A549 (cell line): ENCODE results near the gene IMPG2.

Source experiments
- BHLHE40 ChIP-seq: IDR thresholded peaks from 2 replicates; pipeline ENCODE4 v1.6.1; 2012; ENCODE audit warnings: low read depth, low read length, inconsistent platforms
- CBX2 ChIP-seq: fragments of 200-600 bp; sonication (generic); IDR thresholded peaks from 2 replicates; pipeline ENCODE4 v1.6.1; 2016; ENCODE audit warnings: low read depth, mild to moderate bottlenecking, borderline replicate concordance
- CHD2 ChIP-seq: fragments of 150-350 bp; IDR thresholded peaks from 2 replicates; pipeline ENCODE4 v1.6.1; 2014; ENCODE audit warnings: low read length; ENCODE audit not compliant: partially characterized antibody
- CHD4 ChIP-seq: fragments of 200-600 bp; sonication (generic); IDR thresholded peaks from 2 replicates; pipeline ENCODE4 v1.6.1; 2016; ENCODE audit warnings: antibody characterized with exemption, mild to moderate bottlenecking, borderline replicate concordance
- NPAS2 ChIP-seq: fragments of 250-450 bp; sonication (Bioruptor Pico); IDR thresholded peaks from 2 replicates; pipeline ENCODE4 v1.8.0; 2022; ENCODE audit warnings: mild to moderate bottlenecking, moderate library complexity, borderline replicate concordance
- NR3C1 ChIP-seq: fragments of >200 bp; sonication (Bioruptor Twin); formaldehyde crosslinking; IDR thresholded peaks from 3 replicates; pipeline ENCODE4 v1.6.1; 2017
- POLR2A ChIP-seq: IDR thresholded peaks from 2 replicates; pipeline ENCODE4 v1.6.1; 2012; ENCODE audit warnings: mild to moderate bottlenecking, low read length
- POLR2AphosphoS2 ChIP-seq: conservative IDR thresholded peaks from 2 replicates; pipeline ENCODE4 v1.6.1; 2012; ENCODE audit warnings: low read length, improper control_type of control experiment, inconsistent platforms
- RCOR1 ChIP-seq: fragments of 150-350 bp; IDR thresholded peaks from 2 replicates; pipeline ENCODE4 v1.6.1; 2014; ENCODE audit warnings: antibody characterized with exemption, low read length, low read depth
- RNF2 ChIP-seq: fragments of 200-600 bp; sonication (generic); IDR thresholded peaks from 2 replicates; pipeline ENCODE4 v1.6.1; 2016; ENCODE audit warnings: low read depth, mild to moderate bottlenecking, antibody characterized with exemption, moderate library complexity, borderline replicate concordance
- TF ChIP-seq, protein P1 (sequence below): fragments of >200 bp; sonication (Bioruptor Twin); formaldehyde crosslinking; IDR thresholded peaks from 3 replicates; pipeline ENCODE4 v1.5.1; 2016
- TF ChIP-seq, protein P2 (sequence below): IDR thresholded peaks from 2 replicates; pipeline ENCODE4 v1.6.1; 2012
- TF ChIP-seq, protein P3 (sequence below): fragments of 450-650 bp; IDR thresholded peaks from 2 replicates; pipeline ENCODE4 v1.6.1; 2014; ENCODE audit warnings: antibody characterized with exemption
- TF ChIP-seq, protein P4 (sequence below): fragments of >200 bp; sonication (Bioruptor Twin); formaldehyde crosslinking; IDR thresholded peaks from 3 replicates; pipeline ENCODE4 v1.6.1; 2016

DNA sequence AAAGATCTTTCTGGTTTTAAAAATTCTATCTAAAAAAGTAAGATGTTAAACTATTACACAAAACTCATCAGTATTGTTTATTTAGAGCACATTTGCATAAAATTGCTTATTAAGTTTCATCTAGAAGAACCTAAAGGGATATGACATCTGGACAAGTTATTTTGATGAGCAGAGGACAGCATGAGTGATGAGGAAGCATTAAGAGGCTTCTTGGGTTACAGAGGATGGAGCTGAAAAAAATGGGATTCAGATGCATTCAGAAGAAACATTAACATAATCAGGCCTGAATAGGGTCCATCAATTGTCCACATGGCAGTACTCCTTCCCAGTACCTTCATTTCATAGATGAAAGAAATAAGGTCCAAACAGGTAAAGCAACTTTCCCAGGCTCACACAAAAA is 41.6 kb downstream of the IMPG2 start:
- TF ChIP-seq, protein P1, sequence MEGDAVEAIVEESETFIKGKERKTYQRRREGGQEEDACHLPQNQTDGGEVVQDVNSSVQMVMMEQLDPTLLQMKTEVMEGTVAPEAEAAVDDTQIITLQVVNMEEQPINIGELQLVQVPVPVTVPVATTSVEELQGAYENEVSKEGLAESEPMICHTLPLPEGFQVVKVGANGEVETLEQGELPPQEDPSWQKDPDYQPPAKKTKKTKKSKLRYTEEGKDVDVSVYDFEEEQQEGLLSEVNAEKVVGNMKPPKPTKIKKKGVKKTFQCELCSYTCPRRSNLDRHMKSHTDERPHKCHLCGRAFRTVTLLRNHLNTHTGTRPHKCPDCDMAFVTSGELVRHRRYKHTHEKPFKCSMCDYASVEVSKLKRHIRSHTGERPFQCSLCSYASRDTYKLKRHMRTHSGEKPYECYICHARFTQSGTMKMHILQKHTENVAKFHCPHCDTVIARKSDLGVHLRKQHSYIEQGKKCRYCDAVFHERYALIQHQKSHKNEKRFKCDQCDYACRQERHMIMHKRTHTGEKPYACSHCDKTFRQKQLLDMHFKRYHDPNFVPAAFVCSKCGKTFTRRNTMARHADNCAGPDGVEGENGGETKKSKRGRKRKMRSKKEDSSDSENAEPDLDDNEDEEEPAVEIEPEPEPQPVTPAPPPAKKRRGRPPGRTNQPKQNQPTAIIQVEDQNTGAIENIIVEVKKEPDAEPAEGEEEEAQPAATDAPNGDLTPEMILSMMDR, result no peak
- TF ChIP-seq, protein P2, sequence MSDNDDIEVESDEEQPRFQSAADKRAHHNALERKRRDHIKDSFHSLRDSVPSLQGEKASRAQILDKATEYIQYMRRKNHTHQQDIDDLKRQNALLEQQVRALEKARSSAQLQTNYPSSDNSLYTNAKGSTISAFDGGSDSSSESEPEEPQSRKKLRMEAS, result no peak
- TF ChIP-seq POLR2A (no peak), RNF2 (no peak), CBX2 (no peak), CHD4 (no peak), RCOR1 (no peak), BHLHE40 (no peak), POLR2AphosphoS2 (no peak), NPAS2 (CRISPR knock-in tag) (no peak), CHD2 (no peak), NR3C1 (no peak)
- TF ChIP-seq, protein P3, sequence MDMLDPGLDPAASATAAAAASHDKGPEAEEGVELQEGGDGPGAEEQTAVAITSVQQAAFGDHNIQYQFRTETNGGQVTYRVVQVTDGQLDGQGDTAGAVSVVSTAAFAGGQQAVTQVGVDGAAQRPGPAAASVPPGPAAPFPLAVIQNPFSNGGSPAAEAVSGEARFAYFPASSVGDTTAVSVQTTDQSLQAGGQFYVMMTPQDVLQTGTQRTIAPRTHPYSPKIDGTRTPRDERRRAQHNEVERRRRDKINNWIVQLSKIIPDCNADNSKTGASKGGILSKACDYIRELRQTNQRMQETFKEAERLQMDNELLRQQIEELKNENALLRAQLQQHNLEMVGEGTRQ, result no peak
- TF ChIP-seq, protein P4, sequence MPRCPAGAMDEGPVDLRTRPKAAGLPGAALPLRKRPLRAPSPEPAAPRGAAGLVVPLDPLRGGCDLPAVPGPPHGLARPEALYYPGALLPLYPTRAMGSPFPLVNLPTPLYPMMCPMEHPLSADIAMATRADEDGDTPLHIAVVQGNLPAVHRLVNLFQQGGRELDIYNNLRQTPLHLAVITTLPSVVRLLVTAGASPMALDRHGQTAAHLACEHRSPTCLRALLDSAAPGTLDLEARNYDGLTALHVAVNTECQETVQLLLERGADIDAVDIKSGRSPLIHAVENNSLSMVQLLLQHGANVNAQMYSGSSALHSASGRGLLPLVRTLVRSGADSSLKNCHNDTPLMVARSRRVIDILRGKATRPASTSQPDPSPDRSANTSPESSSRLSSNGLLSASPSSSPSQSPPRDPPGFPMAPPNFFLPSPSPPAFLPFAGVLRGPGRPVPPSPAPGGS, result no peak
